H1 (cell line): ENCODE data around the gene GRIA3. TPM values are rescaled to one million over a fixed set of nuclear protein-coding genes. Genes with fewer than 3 reads are reported as not detected.

Experiments used
- CTCF ChIA-PET: fragments of 300-600 bp; sonication (Branson Sonifier 250); formaldehyde crosslinking; loops from one replicate; lab custom pipeline; 2021; ENCODE audit not compliant: partially characterized antibody; lab: Charles Lee
- POLR2A ChIA-PET: fragments of 300-600 bp; sonication (Branson Sonifier 250); formaldehyde crosslinking; loops from one replicate; lab custom pipeline; 2021; ENCODE audit warnings: inconsistent platforms; ENCODE audit not compliant: partially characterized antibody; lab: Charles Lee
- DNase-seq, 2 experiments: peaks; one replicate each; pipeline versions ENCODE4 v3.0.0 to v3.0.0-alpha.2; 2010 to 2022; ENCODE audit warnings: low spot score in 2 of 2, low read depth in 1 of 2, mixed read lengths in 1 of 2
- FAIRE-seq: peaks from 2 replicates; lab custom pipeline; 2011; peaks lifted over from hg19 to GRCh38; lab: Jason Lieb, UNC
- H2AFZ ChIP-seq: 2 replicates; pipeline ENCODE4 v1.8.1; 2012; ENCODE audit warnings: low read length, inconsistent platforms
- H2AK5ac ChIP-seq: 2 replicates; pipeline ENCODE4 v1.6.1; 2013; ENCODE audit warnings: low read depth, low read length
- H2BK120ac ChIP-seq: replicated peaks from 2 replicates; pipeline ENCODE3; 2013; ENCODE audit warnings: low read depth, low read length, inconsistent platforms
- H2BK12ac ChIP-seq: 2 replicates; pipeline ENCODE4 v1.6.1; 2013; ENCODE audit warnings: low read depth, low read length
- H2BK15ac ChIP-seq: 2 replicates; pipeline ENCODE4 v1.6.1; 2013; ENCODE audit warnings: low read length
- H2BK20ac ChIP-seq: 2 replicates; pipeline ENCODE4 v1.6.1; 2013; ENCODE audit warnings: low read length
- H2BK5ac ChIP-seq: 2 replicates; pipeline ENCODE4 v1.6.1; 2013; ENCODE audit warnings: low read depth, low read length
- H3K14ac ChIP-seq: 2 replicates; pipeline ENCODE4 v1.6.1; 2013; ENCODE audit warnings: inconsistent platforms; ENCODE audit not compliant: insufficient read length
- H3K18ac ChIP-seq: 2 replicates; pipeline ENCODE4 v1.6.1; 2013; ENCODE audit warnings: low read length; ENCODE audit errors: extremely low read depth
- H3K23ac ChIP-seq: 2 replicates; pipeline ENCODE4 v1.6.1; 2013; ENCODE audit warnings: inconsistent platforms; ENCODE audit not compliant: insufficient read length
- H3K23me2 ChIP-seq: 2 replicates; pipeline ENCODE4 v1.6.1; 2013; ENCODE audit warnings: low read depth, low read length
- H3K27ac ChIP-seq: 2 replicates; pipeline ENCODE4 v1.6.1; 2011; ENCODE audit warnings: low read depth, low read length, inconsistent platforms
- H3K27me3 ChIP-seq, 4 experiments: replicated peaks in 1 of 4; 1 replicate in 1 of 4; 2 replicates in 3 of 4; pipeline versions ENCODE4 v1.6.1 to v1.8.1; 2011 to 2013; ENCODE audit warnings: low read length in 3 of 4, mild to moderate bottlenecking in 3 of 4, inconsistent platforms in 2 of 4, mixed read lengths in 2 of 4, moderate library complexity in 1 of 4; ENCODE audit not compliant: control insufficient read depth in 3 of 4, insufficient read depth in 3 of 4; ENCODE audit errors: extremely low read depth in 1 of 4
- H3K36me3 ChIP-seq, 4 experiments: 2 replicates each; pipeline versions ENCODE4 v1.6.1 to v1.8.1; 2011 to 2013; ENCODE audit warnings: mild to moderate bottlenecking in 4 of 4, low read length in 3 of 4, moderate library complexity in 2 of 4, control low read depth in 1 of 4, inconsistent platforms in 1 of 4; ENCODE audit not compliant: insufficient read depth in 4 of 4, control insufficient read depth in 2 of 4
- H3K4ac ChIP-seq: replicated peaks from 2 replicates; pipeline ENCODE3; 2013; ENCODE audit warnings: low read length, low read depth, mixed read lengths, inconsistent platforms; ENCODE audit not compliant: insufficient read length
- H3K4me1 ChIP-seq, 4 experiments: replicated peaks in 1 of 4; 1 replicate in 1 of 4; 2 replicates in 3 of 4; pipeline versions ENCODE4 v1.6.1 to v1.8.1; 2011 to 2013; ENCODE audit warnings: low read length in 3 of 4, inconsistent platforms in 2 of 4, mixed read lengths in 1 of 4; ENCODE audit not compliant: insufficient read depth in 4 of 4, control insufficient read depth in 3 of 4
- H3K4me2 ChIP-seq, 2 experiments: 2 replicates each; pipeline versions ENCODE4 v1.6.1 to v1.8.1; 2011 to 2013; ENCODE audit warnings: low read depth in 2 of 2, low read length in 2 of 2, control low read depth in 1 of 2, inconsistent platforms in 1 of 2, mild to moderate bottlenecking in 1 of 2; ENCODE audit not compliant: insufficient read depth in 1 of 2
- H3K4me3 ChIP-seq, 4 experiments: fragments of 200-600, 300-600 bp in 1 of 4; sonication (generic), shearing (Covaris generic), sonication (Bioruptor Twin) in 1 of 4; 2 replicates each; pipeline versions ENCODE4 v1.5.1 to v1.8.1; 2011 to 2016; ENCODE audit warnings: low read length in 4 of 4, low read depth in 3 of 4, control low read depth in 2 of 4, inconsistent platforms in 2 of 4, mild to moderate bottlenecking in 2 of 4, mixed read lengths in 1 of 4, moderate library complexity in 1 of 4; ENCODE audit not compliant: insufficient read depth in 2 of 4; ENCODE audit errors: extremely low read depth in 1 of 4
- H3K56ac ChIP-seq: replicated peaks from 2 replicates; pipeline ENCODE3; 2013; ENCODE audit warnings: low read depth, mild to moderate bottlenecking, mixed read lengths, low read length, inconsistent platforms; ENCODE audit not compliant: insufficient read length
- H3K79me1 ChIP-seq: 2 replicates; pipeline ENCODE4 v1.6.1; 2013; ENCODE audit warnings: low read depth, low read length, control low read depth
- H3K79me2 ChIP-seq, 2 experiments: 2 replicates each; pipeline versions ENCODE4 v1.6.1 to v1.8.1; 2012 to 2013; ENCODE audit warnings: low read length in 2 of 2, mild to moderate bottlenecking in 2 of 2, inconsistent platforms in 1 of 2; ENCODE audit not compliant: insufficient read depth in 2 of 2, control insufficient read depth in 1 of 2
- H3K9ac ChIP-seq, 4 experiments: replicated peaks in 1 of 4; 1 replicate in 1 of 4; 2 replicates in 3 of 4; pipeline versions ENCODE4 v1.6.1 to v1.8.1; 2011 to 2013; ENCODE audit warnings: low read depth in 3 of 4, low read length in 3 of 4, control low read depth in 2 of 4, mild to moderate bottlenecking in 2 of 4, moderate library complexity in 2 of 4, inconsistent platforms in 1 of 4; ENCODE audit errors: extremely low read depth in 1 of 4
- H3K9me3 ChIP-seq, 2 experiments: 2 replicates each; pipeline versions ENCODE4 v1.6.1 to v1.8.1; 2012 to 2013; ENCODE audit warnings: mild to moderate bottlenecking in 2 of 2, moderate library complexity in 2 of 2, control low read depth in 1 of 2, inconsistent platforms in 1 of 2, low read depth in 1 of 2, low read length in 1 of 2, mixed read lengths in 1 of 2; ENCODE audit not compliant: insufficient read depth in 2 of 2
- H4K20me1 ChIP-seq, 2 experiments: replicated peaks in 1 of 2; 2 replicates each; pipeline versions ENCODE3 to v1.8.1; 2011 to 2013; ENCODE audit warnings: inconsistent platforms in 2 of 2, low read length in 2 of 2, mild to moderate bottlenecking in 1 of 2; ENCODE audit not compliant: insufficient read depth in 2 of 2, control insufficient read depth in 1 of 2
- H4K5ac ChIP-seq: 2 replicates; pipeline ENCODE4 v1.6.1; 2013; ENCODE audit warnings: low read length, low read depth, mixed read lengths, inconsistent platforms; ENCODE audit not compliant: insufficient read length
- H4K8ac ChIP-seq: 2 replicates; pipeline ENCODE4 v1.8.0; 2013; ENCODE audit warnings: mild to moderate bottlenecking, moderate library complexity, low read length, inconsistent platforms; ENCODE audit not compliant: insufficient read depth; ENCODE audit errors: extremely low read depth
- H4K91ac ChIP-seq: replicated peaks from 2 replicates; pipeline ENCODE3; 2013; ENCODE audit warnings: low read length, mixed read lengths, inconsistent platforms; ENCODE audit not compliant: insufficient read length
- HDAC2 ChIP-seq, 2 experiments: fragments of 300-600 bp in 1 of 2; sonication (generic) in 1 of 2; IDR thresholded peaks; 2 replicates each; pipeline ENCODE4 v1.6.1; 2011 to 2012; ENCODE audit warnings: low read depth in 2 of 2, low read length in 2 of 2, mild to moderate bottlenecking in 2 of 2, moderate library complexity in 2 of 2, borderline replicate concordance in 1 of 2, inconsistent platforms in 1 of 2
- KDM4A ChIP-seq: IDR thresholded peaks from one replicate; pipeline ENCODE4 v1.7.1; 2012; ENCODE audit warnings: low read depth, mild to moderate bottlenecking, moderate library complexity, low read length, inconsistent platforms; ENCODE audit not compliant: severe bottlenecking
- TBP ChIP-seq: IDR thresholded peaks from 2 replicates; pipeline ENCODE4 v1.6.1; 2011; ENCODE audit warnings: low read depth, low read length, improper control_type of control experiment
- TCF12 ChIP-seq: IDR thresholded peaks from 2 replicates; pipeline ENCODE4 v1.6.1; 2011; ENCODE audit warnings: low read depth, mild to moderate bottlenecking, low read length
- WGBS, 2 experiments: shearing (Covaris generic) in 1 of 2; methylation state at CpG; one replicate each; pipeline versions ENCODE4 v1.1.6 to v1.1.7; 2013 to 2015; ENCODE audit warnings: low lambda C conversion rate in 2 of 2, mixed read lengths in 2 of 2, inconsistent platforms in 1 of 2, low coverage in 1 of 2, missing lambda C conversion rate in 1 of 2; ENCODE audit not compliant: insufficient replicate concordance in 2 of 2, insufficient coverage in 1 of 2, insufficient read length in 1 of 2; ENCODE audit errors: extremely low coverage in 1 of 2, missing lambda C conversion rate in 1 of 2; 5-methylcytosine and 5-hydroxymethylcytosine counted together
- polyA plus RNA-seq, 7 experiments: library from polyadenylated mRNA; depleted of rRNA in 3 of 7; stranded (reverse) in 5 of 7; unstranded in 2 of 7; fragments of >200 nt in 5 of 7; fragments of 200-250 nt in 2 of 7; gene quantifications; 1 replicate in 5 of 7; 2 replicates in 1 of 7; 4 replicates in 1 of 7; pipeline versions ENCODE4 v1.2.1 to v1.2.3, GENCODE V29; 2011 to 2013; ENCODE audit warnings: missing spikeins in 2 of 7, mixed read lengths in 2 of 7
- total RNA-seq: library from RNA; stranded (reverse); fragmentation: NEBNext Ultra II Directional; extraction: Animal tissue kit (Norgen Biotek cat#: 25700); gene quantifications from 2 replicates; pipeline ENCODE4 v1.2.1, GENCODE V29; 2021
- TF ChIP-seq, protein P1 (sequence below): IDR thresholded peaks from 2 replicates; pipeline ENCODE4 v1.6.1; 2012; ENCODE audit warnings: inconsistent platforms

The GRIA3 gene
- total and polyA plus RNA-seq, 2 of the 8 experiments (the other 6 are each of a cell fraction or from before 2014, with no cell fraction given): 2.6 to 3.0 TPM

DNA sequence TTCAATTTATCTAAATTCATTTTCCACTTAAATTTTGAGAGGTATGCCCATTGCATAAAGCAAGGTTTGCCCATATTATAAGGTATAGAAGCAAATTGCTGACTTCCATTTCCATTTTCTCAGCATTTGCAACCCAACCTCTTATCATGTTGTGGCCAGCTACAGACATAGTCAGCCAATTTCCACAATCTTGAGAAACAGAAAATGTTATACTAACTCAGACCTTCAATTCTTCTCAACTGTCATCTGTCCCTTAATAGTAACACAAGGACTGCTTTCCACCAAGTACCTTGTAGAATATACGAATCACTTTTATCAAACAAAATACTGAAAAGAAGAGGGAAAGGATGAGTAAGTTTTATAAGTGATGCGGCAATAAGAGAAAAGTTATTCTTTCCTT is 11.2 kb upstream of the GRIA3 start:
- no peak overlapping the region for H2AK5ac ChIP-seq
- WGBS, 2 experiments: 89% methylated on average over 2 of the region's 2 CpGs; no CpG with 5 or more reads in 1 of the 2 experiments
- no peaks in the 10 kb centered on the region for H3K79me1 ChIP-seq
- no peak for FAIRE-seq
- no peaks in the 10 kb centered on the region for H4K20me1 ChIP-seq
- H3K18ac ChIP-seq: no peak overlapping the region
- POLR2A ChIA-PET: no interaction called here
- H2BK20ac ChIP-seq: no peak overlapping the region
- H3K23ac ChIP-seq: no peak overlapping the region
- H3K56ac ChIP-seq: no peak overlapping the region
- no peak overlapping the region for H2BK120ac ChIP-seq
- H3K9me3 ChIP-seq: no peaks in the 10 kb centered on the region
- no peak overlapping the region for H4K8ac ChIP-seq
- no peaks in the 10 kb centered on the region; the same call in 1 of the 2 replicates for H3K23me2 ChIP-seq
- no peak for DNase-seq
- H3K9ac ChIP-seq: no peak overlapping the region
- H2BK15ac ChIP-seq: no peak overlapping the region
- H3K4me1 ChIP-seq: peaks cover 0 to 2% (median 0%) of the 10 kb centered on the region in 4 experiments; a peak in 1 of 7 replicates
- CTCF ChIA-PET: interaction anchor here (1.1 to 1.2 kb wide), 2 partner anchors 30 to 80 kb away, joined by 4 to 5 read pairs; no protein-coding TSS in a partner anchor
- H3K27ac ChIP-seq: no peak overlapping the region
- no peak overlapping the region for H3K4me2 ChIP-seq
- no peak overlapping the region for H2BK12ac ChIP-seq
- H3K36me3 ChIP-seq: no peaks in the 10 kb centered on the region
- H4K91ac ChIP-seq: no peak overlapping the region
- H3K79me2 ChIP-seq: no peaks in the 10 kb centered on the region
- no peak overlapping the region for H2BK5ac ChIP-seq
- no peak overlapping the region for H4K5ac ChIP-seq
- H3K4me3 ChIP-seq: no peak overlapping the region
- H3K14ac ChIP-seq: no peak overlapping the region
- H3K4ac ChIP-seq: no peak overlapping the region
- H2AFZ ChIP-seq: no peak overlapping the region
- no peaks in the 10 kb centered on the region for H3K27me3 ChIP-seq
- TF ChIP-seq TCF12 (no peak), HDAC2 (IDR thresholded peaks at IDR 0.05; ENCODE audit: borderline replicate concordance in 1 of 2, low read depth in 2 of 2, low read length in 2 of 2) (no peak), KDM4A (no peak), TBP (no peak)
- TF ChIP-seq, protein P1, sequence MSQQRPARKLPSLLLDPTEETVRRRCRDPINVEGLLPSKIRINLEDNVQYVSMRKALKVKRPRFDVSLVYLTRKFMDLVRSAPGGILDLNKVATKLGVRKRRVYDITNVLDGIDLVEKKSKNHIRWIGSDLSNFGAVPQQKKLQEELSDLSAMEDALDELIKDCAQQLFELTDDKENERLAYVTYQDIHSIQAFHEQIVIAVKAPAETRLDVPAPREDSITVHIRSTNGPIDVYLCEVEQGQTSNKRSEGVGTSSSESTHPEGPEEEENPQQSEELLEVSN: no peak
